Pulmonary artery endothelial cell (primary cell): ENCODE measurements around the gene SOX12. TPM values are rescaled to one million over a fixed set of nuclear protein-coding genes. Genes with fewer than 3 reads are reported as not detected.

Experiments used
- total RNA-seq: library from RNA; depleted of rRNA; stranded (reverse); fragments of >200 nt; gene quantifications from 2 replicates; pipeline ENCODE4 v1.2.3, GENCODE V29; 2014

Gene SOX12
- total RNA-seq, 1 donor from 2014 or later: 4.3 TPM

Other genes starting within 250 kb of the SOX12 start
- gene DEFB125, start 237.9 kb upstream of the SOX12 start, total RNA-seq: not detected in 2 replicates
- not detected in 2 replicates for gene DEFB126, start 183.0 kb upstream of the SOX12 start, total RNA-seq
- gene DEFB127, start 168.1 kb upstream of the SOX12 start, total RNA-seq: not detected in 2 replicates
- gene DEFB128, start 135.8 kb upstream of the SOX12 start, total RNA-seq: not detected in 2 replicates
- not detected in 2 replicates for gene DEFB129, start 98.3 kb upstream of the SOX12 start, total RNA-seq
- gene DEFB132, start 67.8 kb upstream of the SOX12 start, total RNA-seq: not detected in 2 replicates
- gene C20orf96, start 34.8 kb upstream of the SOX12 start, total RNA-seq: 2.3 and 3.0 TPM in 2 replicates
- 19.0 and 25.6 TPM in 2 replicates for gene ZCCHC3, start 28.0 kb upstream of the SOX12 start, total RNA-seq
- gene NRSN2, start 21.6 kb downstream of the SOX12 start, total RNA-seq: 15.2 and 19.0 TPM in 2 replicates
- gene TRIB3, start 55.2 kb downstream of the SOX12 start, total RNA-seq: 45.9 and 62.9 TPM in 2 replicates
- 74.0 and 74.6 TPM in 2 replicates for gene RBCK1, start 82.7 kb downstream of the SOX12 start, total RNA-seq
- gene TBC1D20, start 137.0 kb downstream of the SOX12 start, total RNA-seq: 23.9 and 32.1 TPM in 2 replicates
- 135 and 157 TPM in 2 replicates for gene CSNK2A1, start 218.2 kb downstream of the SOX12 start, total RNA-seq